GM10248 (cell line): ENCODE results near the gene FSTL4.

ENCODE experiments used
- CTCF ChIA-PET: fragments of 300-600 bp; sonication (Branson Sonifier 250); formaldehyde crosslinking; extraction: SDS; loops from one replicate; lab custom pipeline; 2021; ENCODE audit warnings: antibody characterized with exemption; lab: Yijun Ruan, JAX
- POLR2A ChIA-PET: fragments of 350-650 bp; sonication (Branson Sonifier 250); formaldehyde crosslinking; extraction: SDS; loops from one replicate; lab custom pipeline; 2020; ENCODE audit warnings: antibody characterized with exemption; lab: Yijun Ruan, JAX
- DNase-seq: peaks from one replicate; pipeline ENCODE4 v3.0.0; 2012; ENCODE audit errors: extremely low spot score
- CTCF ChIP-seq: IDR thresholded peaks from 2 replicates; pipeline ENCODE4 v1.5.1; 2012; ENCODE audit warnings: mild to moderate bottlenecking, low read depth; ENCODE audit errors: extremely low read depth, missing control alignments, control extremely low read depth

FSTL4 gene

GRCh38 chr5:133639850-133640528, 27.6 kb upstream of the FSTL4 start:
- no peak for TF ChIP-seq CTCF
- no peak for DNase-seq
- ChIA-PET CTCF (interaction anchor here (1.1 to 1.5 kb wide), 2 partner anchors 15 to 28 kb away, joined by 3 read pairs; no protein-coding TSS in a partner anchor), POLR2A (no interaction called here)

GRCh38 chr5:133638436-133638835, 26.1 kb upstream of the FSTL4 start:
- POLR2A ChIA-PET: no interaction called here
- TF ChIP-seq CTCF: no peak
- CTCF ChIA-PET: interaction anchor here (1.6 to 1.7 kb wide), 2 partner anchors 26 to 231 kb away, joined by 4 to 5 read pairs; no protein-coding TSS in a partner anchor
- no peak for DNase-seq

- no peak for TF ChIP-seq CTCF
- DNase-seq: no peak
- ChIA-PET POLR2A (no interaction called here), CTCF (interaction anchor here (0.9 to 1.1 kb wide), 2 partner anchors 11 to 12 kb away, joined by 3 read pairs; no protein-coding TSS in a partner anchor)
Observed at GRCh38 chr5:133637206-133637605, 24.9 kb upstream of the FSTL4 start.

GRCh38 chr5:133635051-133635450, 22.7 kb upstream of the FSTL4 start:
- CTCF ChIA-PET: no interaction called here

GRCh38 chr5:133627180-133627579, 14.8 kb upstream of the FSTL4 start:
- DNase-seq: no peak
- ChIA-PET POLR2A (no interaction called here), CTCF (no interaction called here)
- TF ChIP-seq CTCF: no peak

More at GRCh38 chr5:133635051-133635450, 22.7 kb upstream of the FSTL4 start:
- no peak for DNase-seq
- POLR2A ChIA-PET: no interaction called here
- no peak for TF ChIP-seq CTCF

- ChIA-PET CTCF (interaction anchor here (0.6 to 1.4 kb wide), 4 partner anchors 13 to 65 kb away, joined by 3 read pairs; no protein-coding TSS in a partner anchor), POLR2A (no interaction called here)
- DNase-seq: no peak
- TF ChIP-seq CTCF: no peak
Observed at GRCh38 chr5:133624316-133624715, 12.0 kb upstream of the FSTL4 start.
